T-cell (primary cell): Measurements from ENCODE around the gene AKAP8. TPM values are rescaled to one million over a fixed set of nuclear protein-coding genes. Genes with fewer than 3 reads are reported as not detected.
"Not testable (repeated sequence)": the region's sequence is repeated elsewhere in the genome, so short reads cannot be mapped to it uniquely, and the experiment has no call there.

Source experiments
- ATAC-seq, 4 experiments: fragments of 200-7000 bp in 3 of 4; fragments of 150-1000 bp in 1 of 4; cut with Tn5 transposase; replicated peaks in 1 of 4; 1 replicate in 3 of 4; 2 replicates in 1 of 4; pipeline ENCODE4 v1.10.0; 2021; ENCODE audit warnings: moderate library complexity in 3 of 4, mild to moderate bottlenecking in 2 of 4, moderate number of reproducible peaks in 1 of 4
- CTCF ChIA-PET, 2 donors: fragments of 300-600 bp; sonication (Branson Sonifier 250); formaldehyde crosslinking; loops; one replicate each; lab custom pipeline; 2022; ENCODE audit warnings: antibody characterized with exemption in 2 of 2; lab: Charles Lee
- POLR2A ChIA-PET, 2 donors: fragments of 300-600 bp; sonication (Branson Sonifier 250); formaldehyde crosslinking; loops; one replicate each; lab custom pipeline; 2022; ENCODE audit warnings: antibody characterized with exemption in 2 of 2; lab: Charles Lee
- DNase-seq, 35 experiments: peaks; one replicate each; pipeline versions ENCODE4 v3.0.0 to v3.0.0-alpha.2; 2013 to 2023
- H3K27ac ChIP-seq: one replicate; pipeline ENCODE4 v1.5.1; 2013; ENCODE audit warnings: low read length
- H3K27me3 ChIP-seq, 2 experiments: replicated peaks in 1 of 2; 1 replicate in 1 of 2; 2 replicates in 1 of 2; pipeline versions ENCODE4 v1.6.1 to v1.7.0; 2013; ENCODE audit warnings: low read length in 1 of 2, mixed read lengths in 1 of 2; ENCODE audit not compliant: control insufficient read depth in 2 of 2, insufficient read depth in 2 of 2; ENCODE audit errors: extremely low read depth in 1 of 2
- H3K36me3 ChIP-seq, 2 donors: 1 replicate in 1 of 2; 2 replicates in 1 of 2; pipeline versions ENCODE4 v1.6.1 to v1.7.0; 2013; ENCODE audit warnings: low read length in 1 of 2; ENCODE audit not compliant: control insufficient read depth in 2 of 2, insufficient read depth in 1 of 2; ENCODE audit errors: extremely low read depth in 1 of 2
- H3K4me1 ChIP-seq, 2 experiments: 1 replicate in 1 of 2; 2 replicates in 1 of 2; pipeline versions ENCODE4 v1.6.1 to v1.7.0; 2013; ENCODE audit warnings: low read length in 2 of 2, mixed read lengths in 1 of 2; ENCODE audit not compliant: insufficient read depth in 2 of 2, control insufficient read depth in 1 of 2; ENCODE audit errors: extremely low read depth in 1 of 2
- H3K4me3 ChIP-seq, 2 donors: 1 replicate in 1 of 2; 2 replicates in 1 of 2; pipeline versions ENCODE4 v1.5.1 to v1.7.0; 2013; ENCODE audit warnings: mild to moderate bottlenecking in 2 of 2, low read length in 1 of 2, moderate library complexity in 1 of 2; ENCODE audit not compliant: control insufficient read depth in 1 of 2; ENCODE audit errors: extremely low read depth in 1 of 2
- H3K9me3 ChIP-seq: 2 replicates; pipeline ENCODE4 v1.7.0; 2013
- H3K27ac Mint-ChIP-seq, 2 donors: one replicate each; pipeline ENCODE4 v1.8.0; 2020 to 2021; ENCODE audit warnings: mild to moderate bottlenecking in 2 of 2, mixed read lengths in 2 of 2
- H3K27me3 Mint-ChIP-seq, 2 donors: one replicate each; pipeline ENCODE4 v1.8.0; 2021 to 2022; ENCODE audit warnings: mixed read lengths in 2 of 2
- H3K36me3 Mint-ChIP-seq: one replicate; pipeline ENCODE4 v1.8.0; 2021; ENCODE audit warnings: mixed read lengths
- H3K4me1 Mint-ChIP-seq, 3 donors: one replicate each; pipeline ENCODE4 v1.8.0; 2020 to 2022; ENCODE audit warnings: mixed read lengths in 3 of 3, mild to moderate bottlenecking in 1 of 3
- H3K4me3 Mint-ChIP-seq, 3 donors: one replicate each; pipeline ENCODE4 v1.8.0; 2020 to 2022; ENCODE audit warnings: mild to moderate bottlenecking in 3 of 3, mixed read lengths in 3 of 3, moderate library complexity in 3 of 3
- H3K9me3 Mint-ChIP-seq, 3 donors: one replicate each; pipeline ENCODE4 v1.8.0; 2020 to 2022; ENCODE audit warnings: mixed read lengths in 3 of 3
- WGBS: methylation state at CpG from one replicate; pipeline ENCODE4 v1.1.5; 2013; ENCODE audit warnings: missing lambda C conversion rate; ENCODE audit not compliant: insufficient coverage; 5-methylcytosine and 5-hydroxymethylcytosine counted together
- total RNA-seq, 35 experiments: library from RNA in 6 of 35; stranded (reverse) in 6 of 35; fragments of 120-200 nt in 1 of 35; gene quantifications; one replicate each; pipeline versions ENCODE4 v1.2.1 to v1.2.4 and lab custom pipeline; 2013 to 2026

AKAP8 gene
- total RNA-seq, 5 donors from 2014 or later (not counting 1 experiment from before 2014, with no cell fraction given): 75.8 to 90.3 (median 86.7) TPM

DNA sequence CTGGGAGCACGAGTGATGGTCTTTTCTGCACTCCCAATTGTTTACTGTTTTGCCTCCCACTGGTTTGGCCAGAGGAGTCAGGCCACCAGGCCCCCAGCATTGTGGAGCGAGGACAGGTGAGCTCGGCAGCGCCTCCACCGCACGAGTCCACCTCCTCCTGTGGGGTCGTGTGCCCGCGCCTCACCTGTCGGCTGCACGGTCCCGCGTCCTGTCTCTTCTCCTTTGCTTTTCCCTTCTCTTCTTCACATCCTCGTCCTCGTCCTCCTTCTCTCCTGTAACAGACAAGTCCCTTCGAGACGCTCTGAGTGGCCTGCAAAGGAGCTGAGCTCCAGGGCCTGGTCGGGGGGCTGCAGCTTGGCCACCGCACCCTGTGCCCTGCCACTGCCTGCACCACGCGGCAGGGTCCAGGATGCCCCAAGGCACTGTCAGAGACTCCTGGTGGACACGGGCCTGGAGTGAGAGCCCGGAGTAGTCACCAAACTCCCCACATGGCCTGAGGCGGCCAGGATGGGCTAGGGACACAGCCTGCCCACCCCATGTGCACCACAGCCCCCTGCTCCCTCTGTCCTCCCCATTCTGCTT lies 11.4 kb downstream of the AKAP8 start:
- Histone ChIP-seq H3K36me3 (peaks cover 27 to 76% of the 10 kb centered on the region in 2 donors), H3K27me3 (no peaks in the 10 kb centered on the region), H3K4me1 (peaks cover 0 to 7% of the 10 kb centered on the region in 2 experiments), H3K9me3 (no peaks in the 10 kb centered on the region), H3K27ac (no peak overlapping the region), H3K4me3 (no peak overlapping the region)
- Mint-ChIP-seq H3K36me3 (peaks cover 25% of the 10 kb centered on the region), H3K27me3 (no peaks in the 10 kb centered on the region), H3K9me3 (no peaks in the 10 kb centered on the region), H3K4me3 (no peak overlapping the region), H3K27ac (no peak overlapping the region), H3K4me1 (peaks cover 0 to 4% (median 4%) of the 10 kb centered on the region in 3 donors)
- 98% methylated on average over 24 of the region's 24 CpGs for WGBS
- no peak for ATAC-seq
- ChIA-PET CTCF (no interaction called here), POLR2A (no interaction called here)
- DNase-seq: no peak

DNA sequence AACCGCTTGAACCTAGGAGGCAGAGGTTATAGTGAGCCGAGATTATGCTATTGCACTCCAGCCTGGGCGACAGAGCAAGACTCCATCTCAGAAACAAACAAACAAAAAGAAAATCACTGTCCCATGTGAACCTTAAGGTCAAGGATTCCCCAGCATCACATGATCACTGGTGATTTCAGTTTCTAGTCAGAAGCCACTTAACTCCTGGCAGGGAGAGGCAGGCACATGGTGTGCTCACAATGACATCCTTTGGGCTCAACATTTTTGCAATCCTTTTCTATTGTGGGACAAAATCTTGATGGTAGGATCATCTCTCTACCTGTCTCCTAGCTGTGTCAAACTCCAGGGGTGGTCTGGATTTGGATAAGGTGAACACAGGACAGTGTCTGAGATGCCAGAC lies 12.1 kb downstream of the AKAP8 start:
- DNase-seq (no peak), ATAC-seq (no peak)
- 100% methylated on average over 2 of the region's 3 CpGs for WGBS
- CTCF ChIA-PET: no interaction called here
- Histone ChIP-seq H3K9me3 (no peaks in the 10 kb centered on the region), H3K27me3 (no peaks in the 10 kb centered on the region), H3K27ac (no peak overlapping the region), H3K36me3 (peaks cover 27 to 69% of the 10 kb centered on the region in 2 donors), H3K4me3 (no peak overlapping the region), H3K4me1 (peaks cover 0 to 3% of the 10 kb centered on the region in 2 experiments)
- Mint-ChIP-seq H3K27me3 (no peaks in the 10 kb centered on the region), H3K4me1 (peaks cover 0 to 4% (median 1%) of the 10 kb centered on the region in 3 donors), H3K36me3 (peaks cover 20% of the 10 kb centered on the region), H3K4me3 (no peak overlapping the region), H3K27ac (no peak overlapping the region), H3K9me3 (no peaks in the 10 kb centered on the region)
- POLR2A ChIA-PET: no interaction called here

DNA sequence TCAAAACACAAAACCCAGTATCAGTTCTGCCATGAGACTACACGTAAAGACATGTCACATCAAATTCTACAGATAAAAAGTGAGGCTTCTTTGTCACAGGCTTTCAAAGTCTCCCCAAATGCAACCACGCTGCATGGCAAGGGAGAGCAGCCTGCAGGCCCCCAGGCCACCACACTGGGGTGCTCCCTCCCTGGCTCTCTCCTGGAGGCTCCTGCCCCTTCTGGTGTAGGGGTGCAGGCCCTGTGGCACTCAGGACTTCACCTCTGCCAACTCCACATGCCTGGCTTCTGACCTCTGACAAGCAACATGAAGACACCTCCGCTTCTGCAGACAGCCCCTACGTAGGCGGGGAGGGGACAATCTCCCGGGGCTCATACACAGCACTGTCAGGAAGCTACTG lies 14.3 kb downstream of the AKAP8 start:
- Histone ChIP-seq H3K36me3 (peaks cover 25 to 65% of the 10 kb centered on the region in 2 donors), H3K9me3 (no peaks in the 10 kb centered on the region), H3K27me3 (no peaks in the 10 kb centered on the region), H3K4me1 (peaks cover 0 to 10% of the 10 kb centered on the region in 2 experiments), H3K4me3 (no peak overlapping the region), H3K27ac (no peak overlapping the region)
- POLR2A ChIA-PET: no interaction called here
- no peak for DNase-seq
- H3K9me3 Mint-ChIP-seq: no peaks in the 10 kb centered on the region
- H3K27me3 Mint-ChIP-seq: no peaks in the 10 kb centered on the region
- 98% methylated on average over 6 of the region's 6 CpGs for WGBS
- peaks cover 27% of the 10 kb centered on the region for H3K36me3 Mint-ChIP-seq
- no peak overlapping the region for H3K4me3 Mint-ChIP-seq
- CTCF ChIA-PET: no interaction called here
- no peak overlapping the region for H3K27ac Mint-ChIP-seq
- ATAC-seq: no peak
- H3K4me1 Mint-ChIP-seq: peaks cover 2 to 5% (median 4%) of the 10 kb centered on the region in 3 donors

DNA sequence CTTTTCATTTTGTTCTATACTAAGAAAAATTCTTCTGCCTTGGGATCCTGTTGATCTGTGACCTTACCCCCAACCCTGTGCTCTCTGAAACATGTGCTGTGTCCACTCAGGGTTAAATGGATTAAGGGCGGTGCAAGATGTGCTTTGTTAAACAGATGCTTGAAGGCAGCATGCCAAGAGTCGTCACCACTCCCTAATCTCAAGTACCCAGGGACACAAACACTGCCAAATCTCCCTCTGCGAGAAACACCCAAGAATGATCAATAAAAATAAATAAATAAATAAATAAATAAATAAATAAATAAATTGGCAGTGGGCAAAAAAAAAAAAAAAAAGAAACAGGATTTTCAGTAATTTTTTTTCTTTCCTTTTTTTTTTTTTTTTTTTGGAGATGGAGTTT lies 15.8 kb downstream of the AKAP8 start:
- H3K9me3 ChIP-seq, H3K4me1 Mint-ChIP-seq, DNase-seq, H3K27me3 Mint-ChIP-seq, H3K4me3 Mint-ChIP-seq, H3K27ac Mint-ChIP-seq, H3K4me3 ChIP-seq, ATAC-seq, H3K9me3 Mint-ChIP-seq, H3K27me3 ChIP-seq, CTCF ChIA-PET, H3K27ac ChIP-seq: not testable (repeated sequence)
- H3K36me3 Mint-ChIP-seq: peaks cover 33% of the 10 kb centered on the region
- peaks cover 18 to 62% of the 10 kb centered on the region in 2 donors for H3K36me3 ChIP-seq
- H3K4me1 ChIP-seq: peaks cover 0 to 13% of the 10 kb centered on the region in 2 experiments
- WGBS: no CpG with 5 or more reads among the region's 3 CpGs
- POLR2A ChIA-PET: interaction anchor here in 1 of 2 donors (0.7 kb wide), 1 partner anchor 46 kb away, joined by 6 read pairs; no protein-coding TSS in a partner anchor

DNA sequence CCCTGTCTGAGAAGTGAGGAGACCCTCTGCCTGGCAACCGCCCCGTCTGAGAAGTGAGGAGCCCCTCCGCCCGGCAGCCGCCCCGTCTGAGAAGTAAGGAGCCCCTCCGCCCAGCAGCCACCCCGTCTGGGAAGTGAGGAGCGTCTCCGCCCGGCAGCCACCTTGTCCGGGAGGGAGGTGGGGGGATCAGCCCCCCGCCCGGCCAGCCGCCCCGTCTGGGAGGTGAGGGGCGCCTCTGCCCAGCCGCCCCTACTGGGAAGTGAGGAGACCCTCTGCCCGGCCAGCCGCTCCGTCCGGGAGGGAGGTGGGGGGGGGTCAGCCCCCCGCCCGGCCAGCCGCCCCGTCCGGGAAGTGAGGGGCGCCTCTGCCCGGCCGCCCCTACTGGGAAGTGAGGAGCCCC lies 16.5 kb downstream of the AKAP8 start:
- H3K36me3 ChIP-seq: peaks cover 18 to 62% of the 10 kb centered on the region in 2 donors
- H3K4me1 ChIP-seq, H3K4me3 ChIP-seq, ATAC-seq, H3K27ac Mint-ChIP-seq, H3K4me1 Mint-ChIP-seq, DNase-seq, H3K4me3 Mint-ChIP-seq, POLR2A ChIA-PET, H3K9me3 ChIP-seq, H3K27me3 Mint-ChIP-seq, CTCF ChIA-PET, H3K9me3 Mint-ChIP-seq, H3K27ac ChIP-seq, H3K27me3 ChIP-seq: not testable (repeated sequence)
- WGBS: no CpG with 5 or more reads among the region's 30 CpGs
- peaks cover 33% of the 10 kb centered on the region for H3K36me3 Mint-ChIP-seq

DNA sequence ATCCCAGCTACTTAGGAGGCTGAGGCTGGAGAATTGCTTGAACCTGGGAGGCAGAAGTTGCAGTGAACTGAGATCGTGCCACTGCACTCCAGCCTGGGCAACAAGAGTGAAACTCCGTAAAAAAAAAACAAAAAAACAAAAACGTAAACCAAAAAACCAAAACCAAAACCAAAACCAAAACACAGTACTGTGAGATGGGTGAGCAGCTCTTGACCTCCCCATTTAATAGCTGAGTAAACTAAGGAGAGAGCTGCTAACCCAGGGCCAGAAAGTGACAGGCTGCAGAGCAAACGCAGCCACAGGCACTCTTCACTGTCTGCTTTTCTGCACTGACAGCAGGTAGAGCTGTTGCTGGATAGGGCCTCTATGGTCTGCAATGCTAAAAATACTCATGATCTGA lies 19.6 kb downstream of the AKAP8 start:
- CTCF ChIA-PET, H3K4me3 ChIP-seq, H3K9me3 ChIP-seq, DNase-seq, H3K4me3 Mint-ChIP-seq, H3K27me3 Mint-ChIP-seq, H3K27ac ChIP-seq, H3K4me1 Mint-ChIP-seq, H3K27me3 ChIP-seq, H3K4me1 ChIP-seq, H3K9me3 Mint-ChIP-seq: not testable (repeated sequence)
- ATAC-seq: peak in 1 of 4 experiments; percentile 25
- no CpG with 5 or more reads among the region's 4 CpGs for WGBS
- POLR2A ChIA-PET: interaction anchor here in 1 of 2 donors (0.7 kb wide), 1 partner anchor 316 kb away, joined by 6 read pairs; no protein-coding TSS in a partner anchor
- Mint-ChIP-seq H3K36me3 (peaks cover 44% of the 10 kb centered on the region), H3K27ac (peak overlapping the region in 1 of 2 donors; percentile 36)
- H3K36me3 ChIP-seq: peaks cover 17 to 62% of the 10 kb centered on the region in 2 donors
